NCI-H146 treated with DMSO at 0.1 percent for 48 hours (cell line): ENCODE data around the gene DLG2.

ENCODE experiments used
- DNase-seq: peaks from one replicate; lab custom pipeline; 2025; ENCODE audit not compliant: unreplicated experiment; lab: John Stamatoyannopoulos, UW

DLG2 gene

DNA sequence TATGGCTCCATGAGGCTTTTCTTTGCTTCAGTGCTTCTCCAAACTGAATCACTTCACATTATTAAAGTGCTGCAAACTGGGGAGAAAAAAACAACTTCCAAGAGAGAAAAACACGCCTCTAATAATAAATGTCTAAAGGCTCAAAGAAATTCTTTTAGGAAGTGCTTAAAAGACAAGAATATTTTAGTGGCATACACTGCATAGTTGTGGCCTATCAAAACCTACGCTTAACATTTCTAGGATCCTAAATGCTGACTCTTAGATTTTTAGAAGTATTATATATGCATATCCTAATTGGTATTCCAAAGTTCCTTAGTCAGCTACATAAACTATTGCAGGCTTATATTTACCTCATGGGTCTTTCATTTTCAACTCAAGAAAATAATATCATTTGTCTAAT lies 1462.0 kb downstream of the DLG2 start:
- no peak for DNase-seq

DNA sequence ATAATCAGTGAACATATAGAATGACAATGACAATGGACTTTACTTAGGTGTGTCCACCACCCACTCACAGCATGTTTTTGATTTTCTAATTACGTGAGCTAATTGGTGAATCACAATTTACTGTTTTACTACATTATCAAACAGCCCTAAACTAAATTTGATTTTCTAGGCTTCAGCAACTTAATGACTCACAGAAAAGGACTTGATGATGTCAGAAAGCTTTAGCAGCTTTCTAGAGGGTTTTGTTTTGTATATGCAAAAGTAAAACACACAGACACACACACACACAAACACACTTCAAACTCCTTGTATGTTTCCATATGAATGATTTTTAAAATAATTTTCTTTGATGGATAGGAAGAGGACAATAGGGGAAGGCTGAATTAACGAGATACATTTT lies 1462.4 kb downstream of the DLG2 start:
- DNase-seq: no peak

DNA sequence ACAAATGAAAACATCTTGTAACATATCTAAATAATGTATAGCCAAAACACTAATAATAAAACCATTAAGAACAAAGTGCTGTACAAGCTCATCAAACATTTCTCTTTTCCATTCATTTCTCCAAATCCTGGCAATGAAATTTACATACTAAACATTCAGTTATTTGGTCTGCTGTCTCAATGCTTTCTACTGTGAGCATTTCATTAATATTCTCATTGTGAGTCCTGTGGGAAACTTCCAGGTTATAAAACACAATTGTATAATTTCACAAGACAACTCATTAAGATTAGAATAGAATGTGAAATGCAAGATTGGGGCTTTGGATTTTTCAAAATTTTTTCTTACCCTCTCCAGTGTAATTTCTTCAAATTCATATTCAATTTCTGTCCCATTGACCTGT lies 1464.0 kb downstream of the DLG2 start:
- DNase-seq: no peak

DNA sequence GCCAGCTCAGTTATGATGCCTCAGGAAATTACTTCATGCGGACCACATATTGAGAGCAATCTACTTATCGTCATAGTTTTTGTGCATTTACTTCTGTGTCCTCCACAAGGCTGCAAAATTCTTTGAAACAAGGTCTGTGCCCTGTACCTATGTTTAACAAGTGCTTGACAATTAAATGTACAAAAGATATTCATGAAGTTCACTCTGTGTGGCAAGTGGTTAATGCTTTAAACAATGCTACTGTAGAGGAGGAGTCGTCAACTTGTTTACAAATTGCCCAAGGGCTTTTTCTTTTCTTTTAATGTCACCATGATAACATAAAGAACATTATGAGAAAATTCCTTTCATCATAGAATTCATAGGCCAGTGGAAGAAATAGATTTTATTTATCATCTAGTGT lies 1469.5 kb downstream of the DLG2 start:
- DNase-seq: no peak

DNA sequence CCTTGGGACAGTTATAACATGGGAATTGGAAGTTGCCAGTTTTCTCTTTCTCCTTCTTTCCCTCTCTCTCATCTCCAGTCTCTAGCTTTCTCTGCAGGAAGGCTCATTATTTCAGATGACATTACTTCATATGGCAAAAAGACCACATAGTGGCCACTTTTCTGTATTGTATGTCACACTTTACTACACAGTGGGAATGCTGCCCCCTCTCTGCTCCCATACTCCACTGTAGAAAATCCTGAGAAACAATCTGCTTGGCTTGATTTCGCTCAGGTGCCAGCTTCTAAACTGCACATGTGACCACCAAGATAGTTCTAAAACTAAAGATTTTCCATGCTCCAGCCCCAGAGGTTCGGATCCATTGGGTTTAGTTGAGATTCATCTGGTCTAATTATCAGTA lies 1480.3 kb downstream of the DLG2 start:
- no peak for DNase-seq

DNA sequence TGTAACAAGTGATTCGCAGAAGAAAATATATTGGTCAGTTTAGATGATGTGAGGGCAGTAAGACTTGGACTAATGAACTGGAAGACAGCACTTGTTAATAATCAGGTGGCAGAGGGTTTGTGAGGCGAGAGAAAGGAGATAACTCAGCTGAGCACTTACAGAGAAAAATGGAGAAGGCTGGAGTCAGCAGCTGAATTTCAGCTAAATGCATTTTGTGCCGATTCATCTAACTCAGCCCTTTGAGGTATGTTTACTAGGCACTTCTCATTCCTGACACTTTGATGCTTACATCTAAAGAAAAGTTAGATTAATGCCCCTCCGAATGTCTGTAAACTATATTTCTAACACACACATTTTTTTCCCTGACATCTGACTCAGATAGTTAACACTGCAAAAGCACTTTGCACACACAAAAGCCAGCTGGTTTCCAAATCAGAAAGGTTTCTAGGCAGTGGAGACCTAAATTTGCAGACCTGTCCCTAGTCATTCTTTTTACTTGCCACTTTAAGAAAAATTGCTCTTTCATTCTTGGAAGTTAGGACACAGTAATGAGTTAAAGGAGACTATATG lies 1481.4 kb downstream of the DLG2 start:
- no peak for DNase-seq

DNA sequence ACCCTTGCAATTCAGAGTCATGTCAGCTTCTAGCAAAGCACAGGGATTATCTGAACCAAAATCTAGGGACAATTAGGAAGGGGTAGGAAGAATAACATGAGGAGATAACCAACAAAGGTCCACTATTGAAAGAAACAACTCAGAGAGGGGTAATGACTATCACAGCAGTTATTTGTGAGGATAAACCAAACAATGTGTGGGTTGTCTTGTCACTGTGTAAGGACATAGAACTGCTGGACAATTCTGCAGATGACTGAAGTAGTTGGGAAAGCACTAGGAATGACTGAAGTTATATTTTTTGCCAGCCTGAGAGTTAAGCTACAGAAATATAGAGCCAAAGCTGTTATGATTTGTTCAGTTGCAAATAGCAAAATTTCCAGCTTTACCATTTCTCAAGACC lies 1482.6 kb downstream of the DLG2 start:
- no peak for DNase-seq

DNA sequence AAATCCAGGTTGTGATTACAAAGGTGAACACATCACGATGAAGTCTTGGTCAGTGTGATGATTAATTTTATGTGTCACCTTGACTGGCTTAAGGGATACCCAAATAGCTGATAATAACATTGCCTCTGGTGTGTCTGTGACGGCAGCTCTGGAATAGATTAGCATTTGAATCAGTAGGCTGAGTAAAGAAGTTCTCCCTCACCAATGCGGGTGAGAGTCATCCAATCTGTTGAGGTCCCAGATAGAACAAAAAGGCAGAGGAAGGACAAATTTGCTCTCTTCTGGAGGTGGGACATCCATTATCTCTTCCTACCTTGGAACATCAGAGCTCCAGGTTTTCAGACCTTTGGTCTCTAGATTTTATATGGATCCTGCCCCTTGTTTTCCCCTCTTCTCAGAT lies 1484.7 kb downstream of the DLG2 start:
- DNase-seq: no peak

DNA sequence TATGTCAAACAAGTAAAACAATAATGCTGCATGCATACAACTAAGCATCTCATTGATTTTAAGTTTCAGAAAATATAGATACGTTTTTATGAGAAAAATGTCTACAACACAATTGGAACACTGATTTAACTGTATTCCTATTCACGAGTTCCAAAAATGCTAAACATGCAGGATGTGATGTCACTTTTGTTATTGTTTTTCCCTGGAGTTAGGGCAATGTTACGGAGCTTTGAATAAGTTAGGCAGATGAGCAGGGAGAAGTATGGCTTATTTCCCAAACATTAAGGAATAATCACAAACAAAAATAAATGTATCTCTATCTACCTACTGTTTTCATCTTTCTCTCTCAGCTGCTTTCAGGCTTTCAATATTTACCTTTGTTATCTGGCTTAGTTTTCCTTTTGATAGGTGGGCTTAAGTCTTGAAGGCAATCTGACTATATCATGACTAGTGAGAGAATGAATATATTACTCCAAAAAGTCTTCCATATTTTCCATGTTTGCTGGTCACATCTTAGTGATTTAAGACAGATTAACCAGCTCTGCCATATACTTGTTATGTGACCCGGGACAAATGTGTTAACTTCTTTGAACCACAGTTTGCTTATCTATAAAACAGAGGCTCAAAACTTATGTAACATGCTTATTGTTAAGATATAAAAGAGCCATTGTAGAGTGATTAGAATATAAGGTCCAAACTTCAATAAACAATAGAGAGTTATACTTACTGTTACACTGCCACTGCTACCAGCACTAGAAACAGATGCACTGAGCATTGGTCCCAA lies 1486.6 kb downstream of the DLG2 start:
- DNase-seq: no peak

DNA sequence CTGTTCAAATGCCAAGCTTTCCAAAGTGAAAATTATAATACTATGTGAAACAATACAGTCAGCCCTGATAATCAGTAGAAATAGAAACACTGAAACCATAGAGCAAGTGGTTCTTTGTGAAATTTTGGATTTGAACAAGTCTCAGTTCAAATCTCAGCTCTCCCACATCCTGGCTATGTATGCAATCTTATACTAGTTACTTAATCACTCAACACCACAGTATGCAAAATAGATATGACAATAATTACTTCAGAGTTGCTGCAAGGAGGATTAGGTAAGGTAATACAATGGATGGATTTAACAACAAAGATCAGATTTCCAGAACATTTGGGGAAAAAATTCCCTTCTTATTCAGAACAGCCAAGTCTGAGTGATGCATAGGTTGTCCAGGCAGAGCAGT lies 1489.2 kb downstream of the DLG2 start:
- DNase-seq: no peak

DNA sequence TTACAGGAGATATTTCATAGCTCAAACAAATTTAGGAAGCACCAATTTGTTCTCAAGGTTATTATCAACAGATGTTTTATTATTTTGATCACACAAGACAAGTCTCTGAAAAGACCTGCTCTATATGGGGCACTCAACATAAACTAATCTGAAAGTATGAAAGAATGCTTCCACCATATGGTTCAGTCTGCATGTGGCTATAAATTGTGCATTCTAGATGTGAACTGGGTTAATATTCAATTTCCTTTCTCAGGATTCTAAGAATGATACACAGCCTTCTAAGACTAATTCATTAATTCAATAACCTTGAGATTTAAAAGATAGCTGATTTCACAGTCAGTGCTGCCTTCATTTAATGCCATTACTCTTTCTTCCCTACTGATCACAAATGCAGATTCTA lies 1489.6 kb downstream of the DLG2 start:
- no peak for DNase-seq

DNA sequence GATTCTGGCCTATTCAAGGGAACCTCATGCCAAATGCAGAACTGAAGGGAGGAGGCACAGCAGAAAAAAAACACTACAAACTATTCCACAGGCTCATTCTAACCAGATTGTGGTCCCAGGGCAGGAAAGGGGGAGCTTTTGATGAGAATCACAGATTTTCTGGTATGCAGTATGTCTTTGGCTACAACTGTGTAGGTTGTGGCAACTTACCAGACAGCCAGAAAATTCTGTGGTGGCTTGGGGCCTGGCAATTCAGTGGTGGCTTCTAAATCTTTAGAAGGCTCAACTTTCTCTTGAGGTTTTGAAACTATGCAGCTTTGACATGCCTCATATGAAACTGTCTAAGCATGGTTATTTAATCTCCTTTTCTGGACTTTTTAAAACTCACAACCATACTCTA lies 1490.2 kb downstream of the DLG2 start:
- no peak for DNase-seq

DNA sequence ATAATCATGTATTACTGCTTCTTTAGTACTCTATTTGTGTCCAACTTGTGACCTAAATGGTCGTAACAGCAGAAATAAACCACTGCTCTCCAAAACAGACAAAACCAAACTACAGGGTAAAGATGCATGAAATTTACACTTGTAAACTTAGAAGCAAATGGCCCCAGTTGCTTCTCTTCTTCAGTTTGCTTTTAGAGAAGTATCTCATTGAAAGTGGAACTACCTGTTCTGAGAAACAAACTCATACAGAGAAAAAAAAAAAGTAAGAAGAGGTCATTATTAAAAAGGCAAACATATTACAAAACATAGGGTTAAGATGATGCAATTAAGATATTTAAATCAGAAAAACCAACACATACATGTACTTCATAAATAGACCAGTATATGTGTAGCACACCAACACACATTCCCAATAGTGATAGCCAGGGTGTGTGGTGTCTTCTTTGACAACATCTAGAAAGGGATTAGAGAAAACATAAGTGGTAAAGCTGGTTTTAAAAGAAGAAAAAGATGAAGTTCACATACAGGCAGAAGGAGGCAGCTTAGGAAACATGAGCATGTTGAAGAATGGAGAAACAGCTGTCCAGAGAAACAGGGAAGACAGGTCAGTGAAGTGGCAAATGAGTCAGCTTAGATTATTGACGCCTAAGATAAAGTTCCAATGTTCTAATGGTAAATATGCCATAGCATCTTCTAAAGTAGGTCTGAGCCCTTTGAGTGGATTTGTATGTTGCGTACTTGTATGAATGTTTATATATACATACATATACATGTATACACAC lies 1496.3 kb downstream of the DLG2 start:
- no peak for DNase-seq

DNA sequence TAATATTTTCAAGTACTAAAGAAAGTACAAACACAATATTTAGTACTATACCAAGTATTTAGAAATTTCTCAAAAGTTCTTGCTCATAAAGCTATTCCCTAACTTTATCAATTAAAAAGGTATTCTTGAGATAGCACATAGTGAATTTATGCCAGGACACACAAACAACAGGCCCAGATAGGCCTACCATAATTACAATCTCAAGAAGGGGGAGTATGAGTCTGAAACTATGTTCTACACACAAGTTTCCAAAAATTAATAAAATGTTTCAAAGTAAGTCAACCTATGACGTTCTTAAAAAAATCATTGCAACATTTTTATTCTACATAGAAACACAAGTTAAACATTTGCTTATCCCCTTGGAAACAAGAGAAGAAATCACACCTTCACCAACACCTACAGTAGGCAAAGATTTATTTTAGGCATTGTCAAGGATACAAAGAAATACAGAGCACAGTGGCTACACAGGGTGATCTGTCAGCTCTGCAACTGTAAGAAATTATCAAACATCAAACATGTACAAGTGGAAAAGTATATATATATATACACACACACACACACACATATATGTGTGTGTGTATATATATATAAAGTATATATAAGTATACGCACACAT lies 1497.1 kb downstream of the DLG2 start:
- DNase-seq: no peak

DNA sequence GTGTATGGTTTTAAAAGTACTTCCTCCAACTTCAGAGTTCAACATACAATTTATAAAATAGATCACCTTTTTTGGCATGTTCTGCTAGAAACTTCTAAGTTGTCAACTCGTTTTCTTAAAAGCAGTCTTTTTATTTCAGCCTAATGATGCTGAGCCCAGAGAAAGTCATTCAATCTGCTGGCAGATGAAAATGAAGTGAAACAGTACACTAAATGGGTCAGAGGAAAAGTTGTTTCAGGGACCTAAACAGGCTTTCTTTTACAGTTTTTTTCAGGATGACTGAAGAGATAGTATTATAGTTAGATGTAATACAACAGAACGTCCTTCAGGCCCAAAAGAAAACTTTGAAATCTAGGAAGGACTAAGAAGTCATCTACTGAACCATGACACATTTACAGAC lies 1498.3 kb downstream of the DLG2 start:
- no peak for DNase-seq

DNA sequence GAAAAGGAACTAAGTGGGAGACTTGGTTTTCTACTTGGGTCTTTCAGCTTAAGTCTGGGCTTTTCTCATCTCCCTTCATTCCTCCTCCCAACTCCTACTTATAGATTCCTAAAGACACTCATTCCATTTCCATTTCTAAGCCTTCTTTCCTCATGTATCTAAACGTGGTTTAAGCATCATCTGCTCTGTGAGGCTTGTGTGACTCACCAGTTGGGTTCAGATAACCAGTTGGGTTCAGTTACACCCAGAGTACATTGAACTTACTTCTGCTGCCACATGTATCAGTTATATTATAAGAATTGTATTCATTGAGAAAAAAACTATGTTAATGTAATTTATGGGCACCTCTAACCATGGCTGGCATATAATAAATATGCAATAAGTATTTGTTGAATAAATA lies 1509.8 kb downstream of the DLG2 start:
- DNase-seq: no peak

DNA sequence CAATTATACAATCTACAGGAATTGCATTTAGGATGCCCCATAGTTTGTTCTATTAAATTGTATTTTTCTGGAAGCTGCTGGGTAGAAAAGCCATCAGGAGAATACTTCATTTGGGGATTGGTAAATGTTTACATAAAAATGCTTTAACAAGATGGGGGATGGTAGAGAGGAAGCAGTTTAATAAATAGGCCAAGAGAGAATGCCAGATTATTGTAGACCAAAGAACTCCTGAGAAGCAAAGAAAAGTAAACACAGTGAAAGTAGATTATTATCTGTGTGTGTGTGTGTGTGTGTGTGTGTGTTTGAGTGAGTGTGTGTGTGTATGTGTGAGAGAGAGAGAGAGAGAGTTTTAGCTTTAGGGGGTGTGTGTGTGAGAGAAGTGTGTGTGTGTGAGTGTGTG lies 1520.6 kb downstream of the DLG2 start:
- no peak for DNase-seq

DNA sequence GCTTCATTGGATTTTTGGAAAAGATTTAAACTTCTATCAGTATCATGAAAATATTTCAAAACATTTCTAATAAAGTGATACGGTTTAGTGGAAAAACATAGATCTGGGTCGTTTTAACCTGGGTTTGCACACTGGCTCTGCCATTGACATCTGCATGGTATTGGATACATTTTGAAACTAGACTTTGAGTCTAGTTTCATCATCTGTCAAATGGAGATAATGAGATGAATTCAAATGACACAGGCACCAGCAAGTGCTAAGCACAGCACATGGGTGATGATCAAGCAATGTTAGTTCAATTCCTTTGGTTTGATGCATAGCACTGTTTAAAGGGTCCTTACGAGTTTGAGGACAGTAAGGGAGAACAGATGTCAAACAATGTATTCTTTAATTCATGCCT lies 1522.0 kb downstream of the DLG2 start:
- no peak for DNase-seq

DNA sequence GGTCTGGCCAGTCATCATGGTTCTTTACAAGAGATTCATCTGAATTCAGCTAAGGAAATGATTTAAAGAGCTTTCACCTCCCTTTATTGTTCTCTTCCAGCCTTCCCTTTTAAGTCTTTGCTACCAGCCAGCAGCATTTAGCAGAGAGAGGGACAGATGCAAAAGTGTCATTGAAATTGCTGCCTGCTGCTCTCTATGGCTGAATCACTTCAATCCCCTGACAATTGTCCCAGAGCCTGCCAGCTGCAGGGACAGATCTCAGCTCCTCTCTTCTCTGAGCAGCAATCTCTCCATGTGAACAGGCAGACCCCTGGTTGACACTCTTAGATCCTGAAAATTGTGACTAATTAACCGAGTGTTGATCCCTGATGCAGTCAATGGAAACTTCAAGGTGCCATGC lies 1524.0 kb downstream of the DLG2 start:
- DNase-seq: no peak

DNA sequence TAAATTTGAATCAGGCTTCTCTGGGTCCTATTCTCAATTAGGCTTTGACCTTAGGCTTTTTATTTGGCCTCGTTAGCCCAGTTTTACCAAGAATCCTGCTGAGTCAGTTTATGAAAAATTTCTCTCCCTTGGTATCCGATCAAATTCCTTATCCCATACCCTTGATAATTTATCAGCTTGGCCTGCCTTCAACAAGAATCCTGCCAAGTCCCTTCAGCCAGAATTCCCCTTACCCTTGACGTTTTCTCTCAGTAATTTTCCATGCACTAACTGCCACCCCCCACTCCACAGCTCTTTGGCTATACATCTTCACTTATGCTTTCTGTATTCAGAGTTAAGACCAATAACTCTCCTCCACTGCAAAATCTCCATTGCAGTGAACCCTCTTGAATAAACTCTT lies 1530.0 kb downstream of the DLG2 start:
- no peak for DNase-seq

DNA sequence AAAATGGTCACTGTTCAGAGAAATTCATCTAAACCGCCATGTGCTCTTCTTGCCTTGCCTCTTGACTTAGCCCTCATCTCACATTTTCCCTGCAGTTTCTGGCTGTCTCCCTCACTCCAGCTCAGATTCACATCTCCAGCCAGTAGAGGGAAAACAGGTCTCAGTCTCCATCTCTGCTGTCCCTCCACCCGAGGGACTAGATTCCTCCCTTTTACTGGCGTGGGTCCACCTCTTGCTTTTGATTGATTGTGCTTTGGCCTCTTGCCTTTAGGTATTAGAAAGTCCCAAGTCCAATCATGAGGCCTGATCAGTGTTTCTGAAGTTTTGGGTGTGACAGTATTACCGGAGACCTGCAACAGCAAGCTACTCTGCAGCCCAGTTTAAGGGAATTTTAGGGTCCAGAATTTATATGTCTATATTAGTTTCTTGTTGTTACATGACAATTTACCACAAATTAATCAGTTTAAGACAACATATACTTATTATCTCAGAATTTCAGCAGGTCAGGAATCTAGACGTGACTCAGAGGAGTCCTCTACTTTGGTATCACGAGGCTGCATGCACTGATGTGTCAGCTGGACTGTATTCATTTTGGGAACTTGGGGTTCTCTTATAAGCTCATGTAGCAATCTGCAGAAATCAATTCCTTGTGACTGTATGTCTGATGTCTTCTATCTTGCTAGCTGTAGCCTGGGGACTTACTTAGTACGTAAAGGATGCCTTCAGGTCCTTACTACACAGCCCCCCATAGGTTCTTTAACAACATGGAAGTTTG lies 1535.7 kb downstream of the DLG2 start:
- no peak for DNase-seq
